Measurements from ENCODE around the gene SLC39A11. TPM values are rescaled to one million over a fixed set of nuclear protein-coding genes. Genes with fewer than 3 reads are reported as not detected.
A peak's percentile ranks its signal among the peaks of the same experiment; 100 is the strongest.

The SLC39A11 gene
- polyA plus RNA-seq, 3 donors: 27.0 to 30.4 (median 27.4) TPM

DNA sequence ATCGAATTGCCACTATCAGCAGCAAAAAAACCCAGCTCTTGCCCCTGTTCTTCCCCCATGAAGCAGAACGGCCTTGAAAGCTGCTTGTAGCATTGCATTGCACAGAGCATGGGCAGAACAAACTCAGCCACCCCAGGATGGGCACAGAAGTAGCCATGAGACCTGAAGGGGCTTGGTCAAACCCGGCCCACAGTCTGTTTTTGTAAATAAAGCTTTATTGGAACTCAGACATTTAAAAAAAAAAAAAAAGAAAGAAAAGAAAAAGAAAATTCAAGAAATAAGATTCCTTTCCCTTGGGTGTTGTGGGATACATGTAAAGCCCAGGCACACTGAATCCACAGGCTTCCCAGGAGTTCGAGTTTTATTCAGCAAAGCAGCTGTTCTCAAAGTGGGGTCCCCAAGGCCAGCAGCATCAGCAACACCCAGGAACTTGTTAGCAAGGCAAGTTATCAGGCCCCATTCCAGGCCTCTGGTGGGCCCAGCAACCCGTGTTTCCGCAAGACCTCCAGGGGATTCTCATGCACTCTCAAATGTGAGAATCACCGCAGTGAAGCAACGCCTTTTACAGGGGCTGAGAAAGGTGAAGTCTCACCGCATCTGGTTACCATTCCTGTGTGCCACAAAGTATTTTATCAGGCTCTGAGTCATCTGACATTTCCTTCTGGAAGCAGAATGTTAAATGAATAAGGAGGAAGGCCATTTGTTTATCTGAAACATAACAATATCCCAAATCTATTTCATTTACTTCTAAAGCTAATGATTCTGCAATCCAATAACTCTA is 108.2 kb downstream of the SLC39A11 start:
- DNase-seq (ENCODE audit: low read depth in 3 of 3, low spot score in 2 of 3): no peak

DNA sequence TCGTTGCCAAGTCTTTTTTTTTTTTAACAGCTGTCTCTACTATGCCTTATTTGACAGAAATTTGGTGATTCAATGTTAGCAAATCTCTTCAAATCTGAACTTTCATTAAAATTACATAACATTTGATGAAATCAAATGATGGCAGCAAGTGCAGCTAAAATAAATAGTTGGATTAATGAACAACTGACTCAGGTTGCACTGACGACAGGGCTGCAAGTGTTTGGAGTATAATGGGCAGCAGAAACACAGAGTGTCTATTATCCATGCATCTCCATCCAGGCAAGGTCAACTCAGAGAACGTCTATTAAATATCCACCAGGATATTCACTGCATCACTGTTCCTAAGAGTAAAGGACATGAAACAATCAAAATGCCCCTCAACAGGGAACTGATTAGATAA is 109.8 kb downstream of the SLC39A11 start:
- no peak for DNase-seq (ENCODE audit: low read depth in 3 of 3, low spot score in 2 of 3)

DNA sequence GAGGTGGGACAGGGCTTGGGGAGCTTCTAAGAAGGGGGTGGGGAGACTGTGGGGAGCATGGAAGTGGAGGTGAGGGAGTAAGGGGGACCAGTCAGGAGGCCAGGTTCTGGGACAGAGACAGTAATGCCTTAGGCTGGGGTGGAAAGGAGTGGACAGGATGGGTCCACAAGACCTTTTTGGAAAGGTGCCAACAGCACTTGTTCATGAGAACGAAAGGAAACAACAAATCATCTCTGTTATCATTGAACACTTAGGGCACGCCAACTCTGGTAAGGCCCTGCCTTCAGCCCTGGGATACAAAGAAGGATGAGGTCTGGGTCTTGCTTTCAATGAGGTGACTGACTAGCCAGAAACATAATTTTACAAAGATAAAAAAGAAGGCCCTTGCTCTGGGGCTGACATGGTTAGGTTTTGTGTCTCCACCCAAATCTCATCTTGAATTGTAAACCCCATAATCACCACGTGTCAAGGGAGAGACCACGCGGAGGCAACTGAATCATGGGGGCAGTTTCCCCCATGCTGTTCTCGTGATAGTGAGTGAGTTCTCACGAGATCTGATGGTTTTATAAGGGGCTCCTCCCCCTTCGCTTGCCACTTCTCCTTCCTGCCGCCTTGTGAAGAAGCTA is 113.8 kb downstream of the SLC39A11 start:
- no peak for DNase-seq (ENCODE audit: low read depth in 3 of 3, low spot score in 2 of 3)

DNA sequence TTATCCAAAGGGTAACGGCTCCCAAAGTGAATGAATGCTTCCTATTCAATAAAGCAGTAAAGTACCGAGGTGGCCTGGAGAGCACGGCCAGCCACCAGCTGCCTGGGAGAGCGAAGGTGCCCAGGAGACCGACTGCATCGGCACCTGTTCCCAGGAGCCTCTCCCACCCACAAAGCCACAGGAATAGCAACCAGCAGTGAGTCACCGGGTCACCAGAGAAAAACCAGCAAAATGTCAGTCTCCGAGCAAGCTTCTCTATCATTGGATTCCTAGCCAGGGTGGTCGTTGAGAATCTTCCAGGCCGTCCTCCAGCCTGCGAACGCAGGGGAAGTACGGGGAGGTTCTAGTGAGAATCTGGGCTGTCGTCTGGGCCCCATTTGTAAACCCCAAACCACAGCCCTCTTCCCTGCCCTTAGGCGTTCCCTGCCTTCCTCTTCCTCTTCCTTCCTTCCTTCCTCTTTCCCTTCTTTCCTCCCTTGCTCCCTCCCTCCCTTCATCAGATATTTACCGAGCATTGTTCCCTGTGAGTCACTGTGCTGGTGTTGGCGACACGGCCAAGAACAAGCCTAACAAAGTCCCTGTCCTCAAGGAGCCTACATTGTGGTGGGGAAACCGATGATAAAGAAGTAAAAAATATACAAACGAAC is 114.6 kb downstream of the SLC39A11 start:
- DNase-seq (ENCODE audit: low read depth in 3 of 3, low spot score in 2 of 3): no peak

DNA sequence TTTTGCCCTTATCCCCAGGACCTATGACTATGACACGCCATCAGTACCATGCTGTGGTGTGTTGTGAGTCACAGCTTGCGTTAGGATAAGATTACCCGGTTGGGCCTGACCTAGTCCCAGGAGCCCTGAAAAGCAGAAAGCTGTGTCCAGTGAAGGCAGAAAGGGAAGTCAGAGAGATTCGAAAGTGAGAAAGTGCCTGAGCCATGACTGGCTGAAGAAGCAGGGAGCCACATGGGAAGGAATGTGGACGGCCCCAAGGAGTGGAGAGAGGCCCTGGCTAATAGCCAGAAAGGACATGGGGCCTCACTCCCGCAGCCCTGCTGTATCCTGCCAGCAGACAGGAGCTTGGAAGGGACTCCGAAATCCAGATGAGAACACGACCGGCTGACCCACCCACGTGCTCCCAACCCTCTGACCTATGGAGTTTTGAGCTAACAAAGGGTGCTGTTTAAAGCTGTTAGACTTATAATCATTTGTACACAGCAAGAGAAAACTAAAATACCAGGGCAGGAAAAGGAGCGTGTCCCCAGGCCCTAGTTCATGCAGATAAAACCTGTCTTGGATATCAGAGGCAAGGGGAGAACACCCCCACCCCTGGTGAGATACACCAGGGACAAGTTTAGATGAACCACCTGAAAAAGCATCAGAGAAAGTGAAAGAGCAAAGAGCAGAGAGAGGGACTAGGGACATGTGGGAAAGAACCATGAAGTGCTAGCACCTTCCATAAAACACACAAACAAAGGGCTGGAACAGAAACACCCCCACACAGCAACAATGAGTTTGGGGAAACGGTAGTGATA is 115.3 kb downstream of the SLC39A11 start:
- DNase-seq (ENCODE audit: low read depth in 3 of 3, low spot score in 2 of 3): peak in 1 of 3 donors; percentile 27

DNA sequence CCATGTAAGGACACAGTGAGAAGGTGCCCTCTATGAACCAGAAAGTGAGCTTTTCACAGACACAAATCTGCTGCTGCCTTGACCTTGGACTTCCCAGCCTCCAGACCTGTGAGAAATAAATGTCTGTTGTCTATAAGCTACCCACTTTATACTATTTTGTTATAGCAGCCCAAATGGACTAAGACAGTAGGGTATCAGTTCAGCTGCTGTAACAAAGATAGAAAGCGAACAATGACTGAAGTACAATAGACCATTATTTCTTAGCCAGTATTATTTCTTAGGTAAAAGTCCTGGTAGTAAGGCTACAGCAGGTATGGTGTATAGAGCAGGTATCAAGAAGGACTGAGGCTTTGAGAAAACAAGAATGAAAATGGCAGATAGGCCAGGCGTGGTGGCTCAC is 117.0 kb downstream of the SLC39A11 start:
- no peak for DNase-seq (ENCODE audit: low read depth in 3 of 3, low spot score in 2 of 3)

DNA sequence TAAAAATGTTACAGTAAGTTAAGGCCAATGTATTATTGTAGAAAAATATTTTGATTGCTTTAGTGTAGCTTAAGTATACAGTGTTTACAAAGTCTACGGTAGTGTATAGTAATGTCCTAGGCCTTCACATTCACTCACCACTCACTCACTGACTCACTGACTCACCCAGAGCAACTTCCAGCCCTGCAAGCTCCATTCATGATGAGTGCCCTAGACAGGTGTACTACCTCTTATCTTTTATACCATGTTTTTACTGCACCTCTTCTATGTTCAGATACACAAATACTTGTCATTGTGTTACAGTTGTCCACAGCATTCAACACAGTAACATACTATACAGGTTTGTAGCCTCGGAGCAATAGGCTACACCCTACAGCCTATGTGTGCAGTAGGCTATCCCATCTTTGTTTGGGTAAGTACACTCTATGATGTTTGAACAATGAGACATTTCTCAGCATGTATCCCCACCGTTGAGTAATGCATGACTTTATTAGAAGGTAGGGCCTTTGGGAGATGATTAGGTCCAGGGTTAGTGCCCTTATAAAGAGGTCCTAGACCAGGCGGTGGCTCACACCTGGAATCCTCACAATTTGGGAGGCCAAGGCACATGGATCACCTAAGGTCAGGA is 117.8 kb downstream of the SLC39A11 start:
- DNase-seq (ENCODE audit: low read depth in 3 of 3, low spot score in 2 of 3): no peak

DNA sequence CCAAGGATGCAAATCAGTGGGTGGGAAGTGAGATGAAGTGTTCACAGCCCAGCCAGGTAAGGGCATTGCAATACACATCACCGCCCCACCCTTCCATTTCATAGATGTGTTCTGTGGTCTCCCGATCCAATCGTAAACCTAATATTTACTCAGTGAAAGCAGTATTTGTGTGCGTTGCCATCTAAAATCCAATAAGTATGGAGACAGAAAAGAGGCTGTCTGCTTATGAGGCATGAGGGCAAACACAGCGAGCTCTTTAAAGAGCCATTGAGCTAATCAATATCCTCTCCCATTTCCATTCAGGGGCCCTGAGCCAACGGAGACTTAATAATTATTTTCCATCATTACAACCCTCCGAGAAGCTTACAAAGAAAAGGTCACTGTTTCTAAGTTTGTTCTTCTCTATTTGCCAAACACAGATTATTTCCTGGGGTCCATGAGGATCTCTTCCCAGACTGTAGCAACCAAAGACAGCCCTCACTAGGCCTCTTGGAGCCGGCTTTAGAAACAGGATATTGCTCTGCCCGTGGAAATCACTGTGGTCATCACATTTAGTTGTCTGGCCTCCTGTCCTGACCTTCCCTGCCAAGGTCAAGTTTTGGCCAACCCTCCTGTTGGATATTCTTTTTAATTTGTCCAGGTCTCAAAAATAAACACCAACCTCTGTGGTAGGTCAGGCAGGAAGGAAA is 120.1 kb downstream of the SLC39A11 start:
- no peak for DNase-seq (ENCODE audit: low read depth in 3 of 3, low spot score in 2 of 3)

DNA sequence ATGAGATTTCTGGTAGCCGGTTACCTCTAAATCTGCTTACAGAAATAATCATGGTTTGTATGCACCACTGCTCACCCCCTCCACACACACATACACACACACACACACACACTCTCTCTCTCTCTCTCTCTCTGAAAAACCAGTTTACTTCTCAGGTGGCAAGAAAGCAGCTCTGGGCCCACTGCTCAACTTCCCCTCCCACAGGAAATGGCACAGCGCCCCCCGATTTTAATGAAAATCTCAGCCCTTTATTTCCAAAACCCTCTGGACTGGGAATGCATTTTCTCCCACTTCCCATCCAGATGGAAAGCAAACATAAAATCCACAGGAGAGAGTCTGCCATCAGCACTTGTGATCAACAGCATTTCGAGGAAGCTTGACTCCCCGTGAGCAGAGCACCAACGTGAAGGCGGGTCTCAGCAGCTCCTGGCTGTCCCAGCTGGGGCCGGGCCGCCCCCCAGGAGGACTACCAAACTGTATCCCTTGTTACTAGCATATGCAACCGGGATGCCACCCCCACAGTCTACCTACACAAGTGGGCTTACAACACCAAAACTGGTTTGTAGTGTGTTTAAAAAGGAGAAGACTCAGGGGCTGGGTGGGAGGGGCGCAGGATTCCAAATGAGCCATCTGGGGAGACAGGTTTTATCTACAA is 121.1 kb downstream of the SLC39A11 start:
- no peak for DNase-seq (ENCODE audit: low read depth in 3 of 3, low spot score in 2 of 3)

DNA sequence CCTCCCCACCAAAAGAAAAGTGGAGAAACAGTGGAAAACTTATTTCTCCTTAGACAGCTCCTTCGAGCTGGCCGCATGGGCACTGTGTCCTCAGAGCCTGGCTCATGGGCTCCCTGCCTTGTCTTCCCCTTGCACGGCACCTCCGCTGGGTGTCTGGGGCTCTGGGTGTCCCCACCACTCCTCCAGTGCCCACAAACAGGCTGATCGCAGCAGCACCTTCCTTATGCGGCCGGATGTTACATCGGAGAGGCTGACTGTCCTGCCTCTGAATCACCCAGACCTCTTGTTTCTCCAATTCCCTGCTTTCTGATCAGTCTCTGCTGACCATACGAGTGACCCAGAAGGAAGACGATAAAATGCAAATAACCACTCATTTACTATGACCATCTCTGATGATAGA is 121.7 kb downstream of the SLC39A11 start:
- no peak for DNase-seq (ENCODE audit: low read depth in 3 of 3, low spot score in 2 of 3)

DNA sequence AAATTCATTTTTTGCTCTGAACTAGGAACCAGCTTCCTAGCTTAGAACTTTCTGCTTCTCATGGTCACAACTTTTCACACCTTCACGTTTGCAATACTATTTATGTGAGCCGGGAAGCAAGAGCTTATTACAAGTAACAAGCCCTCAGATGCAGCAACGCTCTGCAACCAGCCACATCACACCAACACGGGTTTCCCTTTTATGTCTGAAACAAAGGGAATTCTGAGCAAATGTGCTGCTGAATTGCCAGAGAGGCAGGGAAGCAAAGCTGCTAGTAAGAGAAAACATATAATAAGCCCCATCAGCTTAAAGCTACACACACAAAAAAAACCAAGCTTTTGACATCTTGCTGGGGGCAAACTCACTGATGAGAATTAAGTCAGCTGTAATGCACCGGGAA is 122.2 kb downstream of the SLC39A11 start:
- no peak for DNase-seq (ENCODE audit: low read depth in 3 of 3, low spot score in 2 of 3)

DNA sequence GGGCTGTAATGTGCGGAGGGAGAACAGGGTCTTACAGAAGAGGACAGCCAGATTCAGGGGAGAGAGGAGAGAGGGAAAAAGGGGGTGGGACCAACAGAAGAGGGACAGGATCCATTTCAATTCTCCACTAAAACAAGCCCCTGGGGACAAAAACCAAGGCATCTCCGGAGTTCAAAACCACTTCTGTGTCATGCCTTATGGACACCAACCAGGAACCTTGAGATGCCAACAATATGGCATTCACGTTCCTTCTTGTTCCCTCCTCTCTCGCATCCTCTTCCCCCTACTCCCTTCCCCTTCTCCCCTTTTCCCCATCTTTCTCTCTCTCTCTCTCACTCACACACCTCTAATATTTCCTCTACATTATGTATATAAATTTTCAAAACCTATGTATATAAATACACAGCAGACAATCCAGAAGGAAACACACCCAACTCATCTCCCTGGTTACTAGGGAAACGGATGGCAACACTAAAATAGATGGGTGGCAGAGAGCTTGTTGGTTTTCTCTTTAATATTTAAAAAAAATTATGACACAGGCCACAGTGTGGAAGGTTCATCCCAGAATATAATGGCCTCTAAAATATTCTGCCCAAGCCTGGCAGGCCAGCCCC is 123.1 kb downstream of the SLC39A11 start:
- DNase-seq (ENCODE audit: low read depth in 3 of 3, low spot score in 2 of 3): no peak

DNA sequence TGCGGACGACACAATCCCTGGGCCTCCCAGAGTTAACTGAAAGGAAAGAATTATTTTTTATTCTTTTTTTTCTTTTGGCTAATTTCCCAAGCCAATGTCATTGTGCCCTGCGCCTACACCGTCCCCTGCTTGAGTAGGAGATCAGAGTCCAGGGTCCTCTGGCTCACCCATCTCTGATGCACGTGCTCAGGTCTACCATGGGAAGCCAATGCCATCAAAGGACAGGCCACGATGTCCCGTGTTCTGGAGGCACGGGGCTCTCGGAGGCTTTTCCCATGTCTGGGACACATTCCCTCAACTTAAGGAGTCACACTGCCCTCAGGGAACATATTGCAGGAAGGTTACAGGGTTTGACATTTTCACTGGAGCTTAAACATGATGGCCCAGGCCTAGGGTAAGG is 123.7 kb downstream of the SLC39A11 start:
- no peak for DNase-seq (ENCODE audit: low read depth in 3 of 3, low spot score in 2 of 3)

DNA sequence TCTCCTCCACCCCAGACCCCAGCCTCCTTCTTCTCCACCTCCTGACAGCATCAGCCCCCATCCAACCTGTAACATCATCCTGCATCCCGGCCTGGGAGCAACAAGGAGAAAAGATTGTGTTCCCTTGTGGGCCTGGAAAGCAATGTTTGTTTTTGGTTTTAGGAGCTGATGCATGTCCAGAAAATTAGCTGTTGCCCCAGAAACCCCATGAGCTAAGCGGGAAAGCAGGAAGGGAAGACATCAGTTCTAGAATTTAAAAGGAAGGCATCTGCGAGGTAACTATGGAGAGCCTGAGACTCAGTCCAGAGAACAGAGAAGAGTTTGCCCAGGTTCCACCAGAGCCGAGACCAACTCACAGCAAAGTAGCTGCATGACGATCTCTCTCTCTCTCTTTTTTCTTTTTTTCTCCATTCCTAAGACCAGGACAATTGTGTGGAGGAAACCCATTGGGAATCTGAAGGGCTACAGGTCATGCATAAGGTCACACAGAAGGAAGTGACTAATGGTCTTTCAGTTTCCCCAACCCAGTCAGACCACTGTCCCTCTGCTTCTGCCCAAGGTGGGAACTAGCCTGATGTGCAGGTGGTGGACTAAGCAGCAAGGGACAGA is 124.4 kb downstream of the SLC39A11 start:
- DNase-seq (ENCODE audit: low read depth in 3 of 3, low spot score in 2 of 3): no peak

DNA sequence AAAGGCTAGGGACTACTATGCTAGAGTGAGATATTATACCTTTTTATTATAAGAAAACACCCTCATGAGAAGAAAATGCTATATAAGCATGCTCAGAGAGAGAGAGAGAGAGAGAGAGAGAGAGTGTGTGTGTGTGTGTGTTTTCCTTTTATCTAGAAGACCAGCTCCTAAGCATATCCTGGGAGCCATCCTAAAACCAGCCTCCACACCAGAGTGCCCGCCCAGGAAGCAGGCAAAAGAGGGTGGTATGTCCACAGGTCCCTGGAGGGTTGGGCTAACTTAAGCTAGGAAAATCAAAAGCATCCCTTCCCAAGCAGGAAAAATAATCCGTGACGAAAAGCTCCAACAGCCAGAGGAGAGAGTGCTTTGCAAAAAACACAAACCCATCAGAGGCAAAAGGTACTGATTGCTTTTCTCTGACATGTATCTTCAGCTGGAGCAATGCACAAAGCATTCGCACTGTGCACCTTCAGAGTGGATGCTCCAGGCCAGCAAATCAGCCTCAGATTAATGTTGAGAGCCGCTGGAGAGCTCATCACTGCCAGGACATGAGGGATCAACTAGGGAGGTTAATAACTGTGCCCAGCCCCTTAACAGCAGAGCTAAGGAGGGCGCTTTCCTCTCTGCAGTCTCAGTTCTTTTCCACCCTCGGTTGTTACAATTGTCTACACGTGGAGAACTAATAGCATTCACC is 125.1 kb downstream of the SLC39A11 start:
- no peak for DNase-seq (ENCODE audit: low read depth in 3 of 3, low spot score in 2 of 3)

DNA sequence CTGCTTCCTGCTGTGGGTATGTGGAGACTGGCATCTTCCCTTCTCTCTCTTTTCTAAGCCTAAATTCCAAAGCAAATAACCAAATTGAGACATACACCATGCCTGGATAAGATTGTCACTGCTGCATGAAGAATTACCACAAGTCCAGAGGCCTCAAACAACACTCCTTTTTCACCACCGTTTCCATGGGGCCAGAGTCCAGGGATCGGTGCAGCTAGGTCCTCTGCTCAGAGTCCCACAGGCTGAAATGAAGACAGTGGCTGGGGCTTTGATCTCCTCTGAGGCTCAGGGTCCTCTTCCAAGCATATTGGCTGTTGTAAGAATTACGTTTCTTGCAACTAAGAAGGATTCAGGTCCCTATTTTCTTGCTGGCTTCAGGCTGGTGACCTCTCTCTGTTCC is 130.4 kb downstream of the SLC39A11 start:
- no peak for DNase-seq (ENCODE audit: low read depth in 3 of 3, low spot score in 2 of 3)

DNA sequence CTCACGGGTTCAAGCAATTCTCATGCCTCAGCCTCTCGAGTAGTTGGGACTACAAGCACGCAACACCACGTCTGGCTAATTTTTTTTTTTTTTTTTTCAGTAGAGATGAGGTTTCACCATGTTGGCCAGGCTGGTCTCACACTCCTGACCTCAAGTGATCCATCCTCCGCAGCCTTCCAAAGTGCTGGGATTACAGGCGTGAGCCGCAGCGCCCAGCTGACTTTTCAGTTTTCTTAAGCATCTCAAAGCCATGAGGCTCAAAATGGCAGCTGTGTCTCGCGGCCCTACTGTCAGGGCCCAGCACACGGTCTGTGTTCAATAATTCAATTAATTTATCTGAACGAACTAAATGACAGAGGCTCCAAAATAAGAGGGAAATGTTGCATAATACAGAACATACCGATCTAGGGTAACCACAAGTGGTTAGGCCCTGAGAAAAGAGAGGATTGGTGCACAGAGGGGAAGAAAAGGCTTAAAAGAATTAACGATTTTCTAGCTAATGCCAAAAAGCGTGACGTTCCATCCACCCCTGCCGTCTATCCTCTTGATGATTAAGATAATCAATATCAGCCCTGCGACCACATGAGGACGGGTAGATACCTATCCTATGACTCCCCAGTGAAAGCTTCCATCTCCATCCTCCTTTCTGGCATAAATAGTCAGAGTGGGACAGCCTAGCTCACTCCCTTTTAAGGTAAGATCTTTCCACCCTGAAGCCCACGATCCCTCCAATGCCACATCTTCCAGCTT is 136.9 kb downstream of the SLC39A11 start:
- no peak for DNase-seq (ENCODE audit: low read depth in 3 of 3, low spot score in 2 of 3)

Measured in right renal cortex interstitium (tissue), 3 donors.